Activated naive CD8-positive, alpha-beta T cell treated with anti-CD3 and anti-CD28 coated beads, Interleukin-2, amount 10 ng/mL, durations not matched to agents 7 days and 5 days (primary cell): Measurements from ENCODE around the gene PRKCZ. TPM values are rescaled to one million over a fixed set of nuclear protein-coding genes. Genes with fewer than 3 reads are reported as not detected.

ENCODE experiments used
- ATAC-seq: fragments of 150-1000 bp; cut with Tn5 transposase; one replicate; pipeline ENCODE4 v1.10.0; 2021; ENCODE audit warnings: low read depth, moderate library complexity
- POLR2A ChIA-PET: fragments of 350-600 bp; sonication (Branson Sonifier 250); formaldehyde crosslinking; loops from one replicate; lab custom pipeline; 2021; ENCODE audit warnings: antibody characterized with exemption; lab: Charles Lee
- DNase-seq: peaks from one replicate; pipeline ENCODE4 v3.0.0; 2021
- H3K27ac Mint-ChIP-seq: one replicate; pipeline ENCODE4 v1.8.0; 2022; ENCODE audit warnings: mild to moderate bottlenecking, mixed read lengths
- H3K27me3 Mint-ChIP-seq: one replicate; pipeline ENCODE4 v1.8.0; 2022; ENCODE audit warnings: mild to moderate bottlenecking, moderate library complexity, mixed read lengths
- H3K36me3 Mint-ChIP-seq: one replicate; pipeline ENCODE4 v1.8.0; 2021; ENCODE audit warnings: mild to moderate bottlenecking, mixed read lengths
- H3K4me1 Mint-ChIP-seq: one replicate; pipeline ENCODE4 v1.8.0; 2021; ENCODE audit warnings: mixed read lengths
- H3K4me3 Mint-ChIP-seq: one replicate; pipeline ENCODE4 v1.8.0; 2022; ENCODE audit warnings: mild to moderate bottlenecking, moderate library complexity, mixed read lengths
- H3K9me3 Mint-ChIP-seq: one replicate; pipeline ENCODE4 v1.8.0; 2021; ENCODE audit warnings: mixed read lengths
- total RNA-seq, 2 experiments: library from RNA; stranded (reverse); gene quantifications; one replicate each; pipeline ENCODE4 v1.2.3, GENCODE V29; 2021

Gene PRKCZ
- total RNA-seq, 2 experiments from 2014 or later, result 24.3 to 24.4 TPM

DNA sequence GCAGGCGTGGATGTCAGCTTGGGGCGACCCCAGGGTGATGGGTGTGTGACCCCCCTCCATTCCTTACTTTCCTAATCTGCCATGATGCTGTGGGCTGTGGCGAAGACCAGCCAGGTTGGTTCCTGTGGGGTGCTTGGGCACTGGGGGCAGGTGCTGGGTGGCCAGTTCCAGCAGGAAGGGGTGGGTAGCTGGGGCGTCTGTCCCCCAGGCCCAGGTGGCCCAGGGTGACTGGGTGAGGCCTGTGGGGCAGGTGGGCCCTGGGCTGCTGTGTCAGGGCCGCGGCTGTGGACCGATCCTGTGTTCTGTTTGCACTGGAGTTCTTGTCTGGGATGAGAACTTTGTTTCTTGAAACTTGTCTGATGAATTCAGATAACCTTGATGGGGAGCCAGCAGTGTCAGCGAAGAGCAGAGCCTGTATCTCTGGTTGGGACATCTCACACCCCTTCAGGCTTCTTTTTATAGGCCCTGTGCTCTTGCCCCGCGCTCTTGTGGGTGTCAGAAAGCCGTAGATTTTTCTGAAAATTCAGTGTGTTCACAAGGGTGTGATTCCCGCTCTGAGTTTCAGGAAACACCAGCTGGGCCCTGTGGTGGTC, 3.7 kb downstream of the PRKCZ start:
- Mint-ChIP-seq H3K27me3 (peaks cover 2% of the 10 kb centered on the region), H3K4me1 (peaks cover 6% of the 10 kb centered on the region), H3K4me3 (no peak overlapping the region), H3K27ac (no peak overlapping the region), H3K36me3 (no peaks in the 10 kb centered on the region), H3K9me3 (no peaks in the 10 kb centered on the region)
- no peak for ATAC-seq
- POLR2A ChIA-PET, result no interaction called here
- DNase-seq, result no peak

DNA sequence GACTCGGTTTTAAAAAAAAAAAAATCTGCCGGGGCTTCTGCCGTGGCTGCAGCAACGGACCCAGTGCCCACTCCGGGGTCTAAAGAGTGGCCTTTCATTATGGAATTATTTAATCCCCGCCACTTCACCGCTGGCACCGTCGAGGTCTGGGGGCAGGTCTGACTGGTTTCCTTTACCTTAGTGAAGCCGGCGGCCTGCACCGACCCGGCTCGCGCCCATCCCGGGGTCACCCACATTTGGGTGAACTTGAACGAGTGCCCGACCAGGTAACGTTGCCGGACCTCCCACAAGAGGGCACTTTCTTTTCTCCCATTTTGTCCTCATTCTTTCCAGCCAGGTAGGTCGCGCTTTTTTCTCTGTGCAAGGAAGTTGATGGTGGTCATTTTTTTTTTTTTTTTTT, 4.3 kb downstream of the PRKCZ start:
- Mint-ChIP-seq H3K27me3 (no peaks in the 10 kb centered on the region), H3K4me3 (no peak overlapping the region), H3K27ac (no peak overlapping the region), H3K4me1 (no peaks in the 10 kb centered on the region), H3K9me3 (no peaks in the 10 kb centered on the region), H3K36me3 (no peaks in the 10 kb centered on the region)
- DNase-seq (no peak), ATAC-seq (no peak)
- POLR2A ChIA-PET, result no interaction called here

DNA sequence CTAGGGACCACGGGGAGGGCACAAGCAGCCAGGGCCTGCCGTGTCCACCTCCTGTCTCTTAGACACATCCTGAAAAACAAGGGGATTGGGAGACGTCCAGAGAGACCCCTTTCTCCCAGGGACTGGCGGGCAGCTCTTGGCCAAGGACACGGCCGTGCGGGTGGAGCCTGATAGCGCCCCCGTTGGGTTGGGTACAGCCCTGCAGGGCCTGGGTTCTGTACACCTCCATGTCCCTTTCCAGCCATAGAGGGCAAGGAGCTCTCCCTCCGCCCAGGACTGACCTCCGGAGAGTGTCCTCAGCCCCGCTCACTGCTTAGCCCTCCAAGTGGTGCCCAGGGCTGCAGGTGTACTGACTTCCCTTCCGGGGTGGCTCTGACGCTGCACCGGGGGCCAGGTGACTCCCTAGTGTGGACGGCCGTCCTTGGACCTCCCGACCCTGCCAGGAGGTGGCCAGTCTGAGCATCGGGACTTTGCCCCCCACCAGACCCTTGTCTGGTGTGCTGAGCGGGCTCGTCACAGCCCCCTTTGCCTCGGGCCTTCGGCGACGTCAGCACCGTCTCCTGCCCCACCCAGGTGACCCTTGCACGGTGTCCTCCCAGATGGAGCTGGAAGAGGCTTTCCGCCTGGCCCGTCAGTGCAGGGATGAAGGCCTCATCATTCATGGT, 5.8 kb downstream of the PRKCZ start:
- Mint-ChIP-seq H3K4me3 (no peak overlapping the region), H3K4me1 (no peaks in the 10 kb centered on the region), H3K27ac (no peak overlapping the region), H3K27me3 (no peaks in the 10 kb centered on the region), H3K9me3 (no peaks in the 10 kb centered on the region), H3K36me3 (no peaks in the 10 kb centered on the region)
- ATAC-seq (no peak), DNase-seq (no peak)
- POLR2A ChIA-PET, result no interaction called here

DNA sequence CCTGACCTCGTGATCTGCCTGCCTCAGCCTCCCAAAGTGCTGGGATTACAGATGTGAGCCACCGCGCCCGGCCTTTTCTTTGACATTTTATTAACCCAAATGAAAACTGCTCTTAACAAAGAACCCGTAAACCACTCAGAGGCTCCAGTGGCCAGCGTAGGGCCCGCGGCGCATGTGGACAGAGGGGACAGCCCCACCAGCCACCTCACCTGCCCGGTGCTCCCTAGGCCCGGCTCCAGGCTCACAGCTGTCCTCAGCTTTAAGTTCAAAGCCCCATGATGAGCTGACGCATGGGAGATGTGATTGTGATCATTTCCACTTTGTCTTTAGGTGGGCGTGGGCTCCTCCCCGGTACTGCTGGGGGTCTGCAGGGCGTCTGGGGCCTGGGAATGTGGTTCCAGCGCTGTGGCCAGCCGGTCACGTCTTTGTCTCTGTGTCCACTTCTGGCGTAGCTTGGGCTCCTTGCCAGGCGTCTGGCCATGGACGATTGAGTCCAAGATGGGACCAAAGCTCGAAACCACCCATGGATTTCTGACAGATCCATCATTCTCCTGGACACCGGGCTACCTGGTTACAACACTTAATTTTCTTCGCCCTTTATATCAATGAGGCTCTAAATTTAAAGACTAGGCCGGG, 6.9 kb downstream of the PRKCZ start:
- POLR2A ChIA-PET, result interaction anchor here (0.6 kb wide), 1 partner anchor 314 kb away, joined by 6 read pairs; no protein-coding TSS in a partner anchor

DNA sequence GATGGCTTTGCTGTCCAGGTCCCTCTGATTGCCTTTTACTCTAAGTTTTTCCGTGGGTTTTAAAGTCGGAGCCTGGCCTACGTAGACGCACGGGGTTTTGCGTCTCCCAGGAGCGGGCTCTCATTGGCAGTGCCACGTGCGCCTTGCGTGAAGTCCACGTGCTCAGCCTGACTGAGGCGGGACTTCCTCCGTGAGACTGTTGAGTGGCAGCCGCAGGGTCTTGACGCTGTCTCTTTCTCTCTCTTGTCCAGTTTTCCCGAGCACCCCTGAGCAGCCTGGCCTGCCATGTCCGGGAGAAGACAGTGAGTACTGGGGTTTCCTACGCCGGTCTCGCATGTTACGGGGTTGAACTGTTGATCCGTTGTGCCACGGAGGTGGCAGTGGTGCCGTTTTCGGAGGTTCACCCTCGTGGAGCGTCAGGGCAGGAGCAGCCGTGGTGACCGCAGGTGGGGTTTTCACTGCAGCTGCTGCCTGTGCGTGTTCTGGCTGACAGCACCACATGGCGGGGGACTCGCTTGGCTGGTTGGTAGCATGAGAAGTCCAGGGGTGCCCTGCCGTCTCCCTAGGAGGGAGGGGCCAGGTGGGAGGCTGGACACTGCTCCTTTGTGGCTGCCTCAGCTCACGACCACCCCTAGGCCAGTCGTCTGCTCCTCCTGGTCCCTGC, 9.2 kb downstream of the PRKCZ start:
- Mint-ChIP-seq H3K27me3 (no peaks in the 10 kb centered on the region), H3K4me1 (no peaks in the 10 kb centered on the region), H3K9me3 (no peaks in the 10 kb centered on the region), H3K4me3 (no peak overlapping the region), H3K27ac (no peak overlapping the region), H3K36me3 (peaks cover 1% of the 10 kb centered on the region)
- ATAC-seq (no peak), DNase-seq (no peak)
- POLR2A ChIA-PET, result no interaction called here

More for the DNA sequence above, 6.9 kb downstream of the PRKCZ start:
- no peak for DNase-seq
- Mint-ChIP-seq H3K4me1 (no peaks in the 10 kb centered on the region), H3K4me3 (no peak overlapping the region), H3K27me3 (no peaks in the 10 kb centered on the region), H3K9me3 (no peaks in the 10 kb centered on the region), H3K27ac (no peak overlapping the region), H3K36me3 (no peaks in the 10 kb centered on the region)
- no peak for ATAC-seq

DNA sequence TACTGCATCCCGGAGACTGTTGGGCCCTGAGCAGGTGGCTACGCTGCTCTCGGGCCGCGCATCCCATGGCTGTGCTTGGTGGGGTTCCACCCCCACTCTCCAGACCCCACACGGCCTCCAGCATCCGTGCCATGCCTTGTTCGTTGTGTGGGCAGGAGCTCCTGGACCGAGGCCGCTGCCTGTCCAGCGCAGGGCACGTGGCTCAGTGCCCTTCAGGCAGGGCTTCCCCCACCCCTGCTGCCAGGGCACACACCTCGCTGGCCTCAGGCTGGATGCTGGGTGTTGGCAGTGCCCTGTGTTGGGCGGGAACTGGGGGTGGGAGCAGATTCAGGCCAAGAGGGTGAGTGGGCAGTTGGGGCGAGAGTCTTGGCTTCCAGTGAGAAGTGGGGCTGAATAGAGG, 9.9 kb downstream of the PRKCZ start:
- ATAC-seq (no peak), DNase-seq (no peak)
- no peak overlapping the region for H3K4me3 Mint-ChIP-seq
- H3K4me1 Mint-ChIP-seq, result no peaks in the 10 kb centered on the region
- no peaks in the 10 kb centered on the region for H3K27me3 Mint-ChIP-seq
- H3K27ac Mint-ChIP-seq, result no peak overlapping the region
- H3K36me3 Mint-ChIP-seq, result peaks cover 4% of the 10 kb centered on the region
- H3K9me3 Mint-ChIP-seq, result peaks cover 3% of the 10 kb centered on the region
- POLR2A ChIA-PET, result no interaction called here

DNA sequence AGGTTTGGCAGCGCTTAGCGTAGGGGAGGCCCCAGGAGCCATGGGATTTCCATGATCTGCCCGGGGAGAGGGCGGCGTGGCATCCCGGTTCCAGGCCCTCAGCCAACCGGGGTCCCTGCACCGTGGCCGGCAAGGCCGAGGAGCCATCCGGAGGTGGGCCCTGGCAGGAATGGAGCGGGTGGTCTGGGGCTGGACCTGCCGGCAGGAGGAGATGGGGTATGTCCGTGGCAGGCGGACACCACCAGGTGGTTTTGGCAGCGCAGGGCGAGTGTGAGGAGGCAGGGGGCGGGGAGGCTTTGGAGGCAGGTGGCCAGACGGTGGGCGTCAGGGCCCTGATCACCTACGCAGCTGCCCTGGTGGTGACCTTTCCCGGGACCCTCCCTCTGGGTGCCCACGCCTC, 10.3 kb downstream of the PRKCZ start:
- ATAC-seq (no peak), DNase-seq (no peak)
- Mint-ChIP-seq H3K27me3 (no peaks in the 10 kb centered on the region), H3K4me3 (no peak overlapping the region), H3K4me1 (no peaks in the 10 kb centered on the region), H3K27ac (no peak overlapping the region), H3K36me3 (peaks cover 4% of the 10 kb centered on the region), H3K9me3 (peaks cover 3% of the 10 kb centered on the region)
- POLR2A ChIA-PET, result no interaction called here

DNA sequence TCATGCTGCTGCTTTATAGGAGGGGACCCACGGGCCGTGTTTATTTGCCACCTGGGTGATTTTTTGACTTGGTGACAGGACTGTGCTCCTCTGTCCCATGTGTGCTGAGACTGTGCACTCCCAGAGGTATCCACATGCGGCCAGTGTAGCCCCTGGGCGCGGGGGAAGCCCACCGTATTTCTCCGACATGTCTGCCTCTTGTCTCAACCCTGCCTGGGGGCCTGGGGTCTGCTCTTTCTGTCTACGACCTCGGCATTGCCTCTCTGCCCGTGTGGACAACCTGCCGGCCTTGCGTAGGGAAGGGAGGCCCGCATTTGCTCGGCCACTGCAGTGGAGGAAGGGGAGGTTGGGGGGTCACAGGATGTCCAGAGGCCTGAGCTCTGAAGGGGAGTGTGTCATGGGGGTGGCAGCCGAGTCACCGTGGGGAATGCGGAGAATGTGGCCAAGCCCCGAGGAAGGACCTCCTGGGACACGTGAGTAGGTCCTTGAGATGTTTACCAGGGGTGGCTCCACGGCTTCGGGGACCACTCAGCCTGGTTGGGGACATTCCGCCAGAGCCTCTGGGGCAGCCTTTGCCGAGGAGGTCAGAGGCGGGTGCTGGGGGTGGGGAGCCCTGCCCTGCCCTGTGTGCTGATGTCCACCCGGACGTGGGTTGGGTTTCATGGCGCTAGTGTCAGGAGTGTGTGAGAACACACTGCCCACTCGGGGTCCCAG, 11.0 kb downstream of the PRKCZ start:
- H3K4me1 Mint-ChIP-seq, result no peaks in the 10 kb centered on the region

DNA sequence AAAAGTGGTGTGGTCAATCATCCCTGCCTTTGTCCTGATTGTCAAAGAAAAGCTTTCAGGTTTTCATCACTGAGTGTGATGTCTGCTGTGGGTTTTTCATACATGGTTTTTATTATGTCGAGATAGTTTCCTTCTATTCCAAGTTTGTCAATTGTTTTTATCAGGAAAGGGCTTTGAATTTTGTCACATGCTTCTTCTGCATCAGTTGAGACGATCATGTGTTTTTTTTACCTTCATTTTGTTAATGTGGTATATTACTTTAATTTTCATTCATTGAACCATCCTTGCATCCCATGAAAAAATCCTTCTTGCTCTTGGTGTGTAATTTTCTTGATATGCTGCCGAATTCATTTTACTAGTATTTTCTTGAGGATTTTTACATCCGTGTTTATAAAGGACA, 15.5 kb downstream of the PRKCZ start:
- no peaks in the 10 kb centered on the region for H3K27me3 Mint-ChIP-seq
- POLR2A ChIA-PET, result no interaction called here
- no peak overlapping the region for H3K27ac Mint-ChIP-seq
- H3K4me3 Mint-ChIP-seq, result no peak overlapping the region
- no peak for ATAC-seq
- H3K9me3 Mint-ChIP-seq, result peaks cover 3% of the 10 kb centered on the region
- DNase-seq, result no peak
- no peaks in the 10 kb centered on the region for H3K4me1 Mint-ChIP-seq
- peaks cover 4% of the 10 kb centered on the region for H3K36me3 Mint-ChIP-seq

More for the DNA sequence above, 11.0 kb downstream of the PRKCZ start:
- no peak for DNase-seq
- Mint-ChIP-seq H3K27ac (no peak overlapping the region), H3K4me3 (no peak overlapping the region), H3K9me3 (peaks cover 3% of the 10 kb centered on the region), H3K36me3 (peaks cover 4% of the 10 kb centered on the region), H3K27me3 (no peaks in the 10 kb centered on the region)
- ATAC-seq, result no peak
- POLR2A ChIA-PET, result no interaction called here

DNA sequence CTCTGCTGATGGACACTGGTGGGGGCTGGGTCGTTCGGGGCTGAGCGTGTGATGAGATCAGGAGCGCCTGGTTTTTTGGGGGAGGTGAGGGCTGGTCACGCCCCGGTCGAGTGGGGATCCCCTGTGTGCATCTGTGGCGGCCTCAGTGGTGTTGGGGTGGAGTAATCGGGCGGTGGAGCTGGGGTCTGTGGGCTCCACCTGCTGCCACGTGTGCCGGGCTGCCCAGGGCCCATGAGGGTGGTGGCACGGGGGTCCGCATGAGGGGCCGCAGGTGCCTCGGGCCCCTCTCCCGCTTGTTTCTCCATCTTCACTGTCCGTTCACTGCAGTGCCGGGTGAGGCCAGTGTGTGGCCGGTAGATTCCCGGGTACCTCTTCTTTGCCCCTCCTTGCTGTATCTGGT, 17.2 kb downstream of the PRKCZ start:
- ATAC-seq (no peak), DNase-seq (no peak)
- Mint-ChIP-seq H3K27ac (no peak overlapping the region), H3K27me3 (no peaks in the 10 kb centered on the region), H3K4me1 (no peaks in the 10 kb centered on the region), H3K36me3 (peaks cover 4% of the 10 kb centered on the region), H3K4me3 (no peak overlapping the region), H3K9me3 (peaks cover 3% of the 10 kb centered on the region)
- POLR2A ChIA-PET, result no interaction called here

DNA sequence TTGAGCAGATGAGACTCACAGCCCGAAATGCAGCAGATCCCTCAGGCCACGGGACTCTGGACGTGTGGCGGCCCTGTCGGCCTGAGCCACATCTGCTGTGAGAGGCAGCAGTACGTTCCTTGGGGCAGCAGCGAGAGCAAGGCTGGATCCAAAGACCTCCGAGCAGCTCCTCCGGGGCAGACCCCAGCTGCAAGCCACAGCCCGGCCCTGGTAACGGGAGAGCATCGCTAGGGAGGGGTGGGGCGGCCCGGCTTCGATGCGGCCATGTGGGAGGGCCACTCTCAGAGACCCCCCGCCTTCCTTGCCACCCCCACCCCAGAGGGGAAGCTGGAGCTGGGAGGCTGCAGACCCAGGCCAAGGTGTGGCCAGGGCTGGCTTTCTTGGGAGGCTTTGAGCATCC, 17.8 kb downstream of the PRKCZ start:
- Mint-ChIP-seq H3K27ac (no peak overlapping the region), H3K4me1 (no peaks in the 10 kb centered on the region), H3K4me3 (no peak overlapping the region), H3K27me3 (no peaks in the 10 kb centered on the region), H3K36me3 (peaks cover 4% of the 10 kb centered on the region), H3K9me3 (peaks cover 3% of the 10 kb centered on the region)
- no peak for ATAC-seq
- POLR2A ChIA-PET, result no interaction called here
- no peak for DNase-seq

DNA sequence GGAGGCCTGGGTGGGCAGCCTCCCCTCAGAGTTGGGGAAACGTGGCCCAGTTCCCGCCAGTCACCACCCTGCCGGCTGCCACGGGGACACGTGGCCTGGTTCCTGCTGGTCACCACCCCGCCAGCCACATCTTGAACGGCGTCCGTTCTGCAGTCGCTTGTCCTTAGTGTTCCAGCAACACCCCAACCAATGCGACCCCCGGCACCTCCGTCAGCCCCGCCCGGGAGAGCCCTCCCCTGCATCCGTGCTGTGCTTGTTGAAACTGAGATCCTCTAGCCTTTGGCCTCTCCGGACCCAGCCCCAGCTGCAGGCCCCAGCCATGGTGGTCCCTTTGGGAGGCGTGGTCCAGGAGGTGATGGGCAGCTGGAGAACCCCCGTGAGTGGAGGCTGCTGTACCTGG, 18.7 kb downstream of the PRKCZ start:
- H3K36me3 Mint-ChIP-seq, result peaks cover 4% of the 10 kb centered on the region
- ATAC-seq (no peak), DNase-seq (no peak)
- no peaks in the 10 kb centered on the region for H3K27me3 Mint-ChIP-seq
- no peaks in the 10 kb centered on the region for H3K4me1 Mint-ChIP-seq
- no peak overlapping the region for H3K4me3 Mint-ChIP-seq
- POLR2A ChIA-PET, result no interaction called here
- H3K27ac Mint-ChIP-seq, result no peak overlapping the region
- H3K9me3 Mint-ChIP-seq, result peaks cover 3% of the 10 kb centered on the region

DNA sequence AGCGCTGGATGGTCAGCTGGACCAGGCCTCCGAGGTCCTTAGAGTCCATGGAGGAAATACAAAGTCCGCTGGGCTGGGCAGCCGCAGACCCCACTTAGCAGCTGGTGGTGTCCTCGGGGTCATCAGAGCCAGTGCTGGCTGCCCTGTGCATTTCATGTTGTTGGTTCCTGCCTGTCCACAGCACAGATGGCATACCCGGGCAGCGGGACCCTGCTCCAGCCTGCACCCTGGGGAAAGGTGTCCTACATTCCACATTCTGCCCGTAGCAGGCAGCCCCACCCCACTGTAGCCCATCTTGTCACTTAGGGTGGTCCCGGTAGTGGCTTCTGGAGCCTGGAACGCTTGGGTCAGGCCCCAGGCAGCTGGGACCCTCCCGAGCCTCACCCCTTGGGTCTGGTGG, 19.8 kb downstream of the PRKCZ start:
- Mint-ChIP-seq H3K27ac (no peak overlapping the region), H3K27me3 (no peaks in the 10 kb centered on the region), H3K4me3 (no peak overlapping the region), H3K4me1 (no peaks in the 10 kb centered on the region), H3K9me3 (peaks cover under 1% of the 10 kb centered on the region), H3K36me3 (peaks cover under 1% of the 10 kb centered on the region)
- ATAC-seq (no peak), DNase-seq (no peak)
- POLR2A ChIA-PET, result no interaction called here
